ENCODE results near the gene MAP2.

GRCh38 chr2:209525834-209526281, 102.0 kb downstream of the MAP2 start:
- TF ChIP-seq CTCF (conservative IDR thresholded peaks at IDR 0.05 in 1 of 2, IDR thresholded peaks at IDR 0.05 in 1 of 2; ENCODE audit: extremely low read depth in 1 of 2, insufficient read depth in 1 of 2, low read depth in 1 of 2, low read length in 2 of 2) (no peak), EZH2 (IDR thresholded peaks at IDR 0.05; ENCODE audit: borderline replicate concordance, low read length) (no peak)
